Progenitor cell of endocrine pancreas (in vitro differentiated cells): ENCODE data around the gene YTHDF2. TPM values are rescaled to one million over a fixed set of nuclear protein-coding genes. Genes with fewer than 3 reads are reported as not detected.
"Not testable (repeated sequence)": the region's sequence is repeated elsewhere in the genome, so short reads cannot be mapped to it uniquely, and the experiment has no call there.

Experiments used
- DNase-seq: peaks from one replicate; pipeline ENCODE4 v3.0.0; 2021; ENCODE audit warnings: low spot score; ENCODE audit not compliant: unreplicated experiment
- H3K27ac Mint-ChIP-seq: 2 replicates; pipeline ENCODE4 v1.8.0; 2021; ENCODE audit warnings: mild to moderate bottlenecking, moderate library complexity, mixed read lengths
- H3K27me3 Mint-ChIP-seq: 2 replicates; pipeline ENCODE4 v1.8.0; 2021; ENCODE audit warnings: mixed read lengths
- H3K36me3 Mint-ChIP-seq: 2 replicates; pipeline ENCODE4 v1.8.0; 2022; ENCODE audit warnings: mixed read lengths; ENCODE audit not compliant: insufficient read depth
- H3K4me1 Mint-ChIP-seq: 2 replicates; pipeline ENCODE4 v1.8.0; 2021; ENCODE audit warnings: low read depth, mixed read lengths
- H3K4me3 Mint-ChIP-seq: 2 replicates; pipeline ENCODE4 v1.8.0; 2021; ENCODE audit warnings: low read depth, mild to moderate bottlenecking, moderate library complexity, mixed read lengths
- H3K9me3 Mint-ChIP-seq: 2 replicates; pipeline ENCODE4 v1.8.0; 2021; ENCODE audit warnings: low read depth, mixed read lengths
- total RNA-seq: library from RNA; stranded (reverse); gene quantifications from 2 replicates; pipeline ENCODE4 v1.2.1, GENCODE V29; 2021
- TF ChIP-seq, protein P1 (sequence below): fragments of 200-600 bp; sonication (generic); IDR thresholded peaks from one replicate; pipeline ENCODE4 v1.5.0; 2021; ENCODE audit warnings: antibody characterized with exemption, mild to moderate bottlenecking; ENCODE audit not compliant: unreplicated experiment

Gene YTHDF2
- total RNA-seq, 1 donor from 2014 or later = 135 TPM

DNA sequence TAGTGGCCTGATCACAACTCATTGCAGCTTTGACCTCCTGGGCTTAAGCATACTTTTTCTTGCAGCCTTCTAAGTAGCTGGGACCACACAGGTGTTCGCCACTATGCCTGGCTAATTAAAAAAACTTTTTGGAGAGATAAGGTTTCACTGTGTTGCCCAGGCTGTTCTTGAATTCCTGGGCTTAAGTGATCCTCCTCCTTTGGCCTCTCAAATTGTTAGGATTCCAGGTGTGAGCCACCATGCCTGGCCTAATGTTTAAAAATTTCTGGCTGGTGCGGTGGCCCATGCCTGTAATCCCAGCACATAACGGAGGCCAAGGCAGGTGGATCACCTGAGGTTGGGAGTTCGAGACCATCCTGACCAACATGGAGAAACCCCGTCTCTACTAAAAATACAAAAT is 24.4 kb downstream of the YTHDF2 start:
- H3K36me3 Mint-ChIP-seq = peaks cover 22% of the 10 kb centered on the region

DNA sequence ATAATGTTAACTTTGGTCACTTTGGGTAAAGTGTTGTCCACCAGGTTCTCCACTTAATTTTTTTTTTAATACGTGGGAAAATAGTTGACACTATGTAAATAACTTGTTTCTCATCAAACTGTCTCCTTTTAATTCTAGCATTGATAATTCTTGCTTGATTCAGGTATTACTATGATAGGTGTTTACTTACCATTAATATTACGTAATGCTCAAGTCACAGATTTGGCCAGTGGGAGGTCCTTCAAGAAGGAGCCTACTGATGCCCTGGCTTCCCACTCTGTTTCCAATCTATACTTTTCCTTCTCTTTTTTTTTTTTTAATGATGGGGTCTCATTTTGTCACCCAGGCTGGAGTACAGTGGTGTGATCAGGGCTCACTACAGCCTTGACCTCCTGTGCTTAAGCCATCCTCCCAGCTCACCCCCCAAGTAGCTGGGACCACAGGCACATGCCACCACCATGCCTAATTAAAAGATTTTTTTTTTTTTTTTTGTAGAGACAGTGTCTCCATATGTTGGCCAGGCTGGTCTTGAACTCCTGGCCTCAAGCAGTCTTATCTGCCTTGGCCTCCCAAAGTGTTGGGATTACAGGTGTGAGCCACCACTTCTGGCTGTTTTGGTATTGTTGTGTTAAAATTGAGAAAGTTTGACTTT is 29.9 kb downstream of the YTHDF2 start:
- H3K4me1 Mint-ChIP-seq = no peaks in the 10 kb centered on the region
- H3K27ac Mint-ChIP-seq = no peak overlapping the region
- TF ChIP-seq, protein P1, sequence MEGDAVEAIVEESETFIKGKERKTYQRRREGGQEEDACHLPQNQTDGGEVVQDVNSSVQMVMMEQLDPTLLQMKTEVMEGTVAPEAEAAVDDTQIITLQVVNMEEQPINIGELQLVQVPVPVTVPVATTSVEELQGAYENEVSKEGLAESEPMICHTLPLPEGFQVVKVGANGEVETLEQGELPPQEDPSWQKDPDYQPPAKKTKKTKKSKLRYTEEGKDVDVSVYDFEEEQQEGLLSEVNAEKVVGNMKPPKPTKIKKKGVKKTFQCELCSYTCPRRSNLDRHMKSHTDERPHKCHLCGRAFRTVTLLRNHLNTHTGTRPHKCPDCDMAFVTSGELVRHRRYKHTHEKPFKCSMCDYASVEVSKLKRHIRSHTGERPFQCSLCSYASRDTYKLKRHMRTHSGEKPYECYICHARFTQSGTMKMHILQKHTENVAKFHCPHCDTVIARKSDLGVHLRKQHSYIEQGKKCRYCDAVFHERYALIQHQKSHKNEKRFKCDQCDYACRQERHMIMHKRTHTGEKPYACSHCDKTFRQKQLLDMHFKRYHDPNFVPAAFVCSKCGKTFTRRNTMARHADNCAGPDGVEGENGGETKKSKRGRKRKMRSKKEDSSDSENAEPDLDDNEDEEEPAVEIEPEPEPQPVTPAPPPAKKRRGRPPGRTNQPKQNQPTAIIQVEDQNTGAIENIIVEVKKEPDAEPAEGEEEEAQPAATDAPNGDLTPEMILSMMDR = no peak
- no peak overlapping the region for H3K4me3 Mint-ChIP-seq
- no peaks in the 10 kb centered on the region for H3K9me3 Mint-ChIP-seq
- H3K36me3 Mint-ChIP-seq = peaks cover 19% of the 10 kb centered on the region
- DNase-seq = no peak
- no peaks in the 10 kb centered on the region for H3K27me3 Mint-ChIP-seq

More for the DNA sequence above, 24.4 kb downstream of the YTHDF2 start:
- no peak for DNase-seq
- peaks cover 4% of the 10 kb centered on the region for H3K4me1 Mint-ChIP-seq
- no peaks in the 10 kb centered on the region for H3K27me3 Mint-ChIP-seq
- TF ChIP-seq, protein P1 = no peak
- H3K27ac Mint-ChIP-seq = peak overlapping the region; percentile 33
- no peak overlapping the region for H3K4me3 Mint-ChIP-seq
- H3K9me3 Mint-ChIP-seq = no peaks in the 10 kb centered on the region

DNA sequence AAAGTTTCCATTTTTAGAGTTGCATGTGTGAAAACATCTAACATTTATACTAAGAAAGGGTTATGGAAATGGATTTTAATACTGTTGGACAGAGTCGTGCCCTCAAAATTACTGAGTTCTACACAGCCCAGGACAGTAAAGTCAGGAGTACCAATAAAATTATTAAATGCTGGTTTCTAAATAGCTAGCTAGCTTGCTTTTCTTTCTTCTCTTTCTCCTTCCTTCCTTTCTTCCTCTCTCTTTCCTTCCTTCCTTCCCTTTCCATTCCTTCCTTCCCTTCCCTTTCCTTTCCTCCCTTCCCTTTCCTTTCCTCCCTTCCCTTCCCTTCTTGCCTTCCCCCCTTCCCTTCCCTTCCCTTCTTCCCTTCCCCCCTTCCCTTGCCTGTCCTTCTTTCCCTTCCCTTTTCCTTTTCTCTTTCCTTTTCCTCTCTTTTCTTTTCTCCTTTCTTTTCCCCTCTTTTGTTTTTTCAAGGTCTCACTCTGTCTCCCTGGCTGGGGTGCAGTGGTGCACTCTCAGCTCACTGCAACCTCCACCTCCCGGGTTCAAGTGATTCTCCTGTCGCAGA is 33.9 kb downstream of the YTHDF2 start:
- H3K4me1 Mint-ChIP-seq = no peaks in the 10 kb centered on the region
- peaks cover 13% of the 10 kb centered on the region for H3K36me3 Mint-ChIP-seq
- no peak for DNase-seq
- H3K4me3 Mint-ChIP-seq = no peak overlapping the region
- no peak overlapping the region for H3K27ac Mint-ChIP-seq
- TF ChIP-seq, protein P1 = no peak
- no peaks in the 10 kb centered on the region for H3K9me3 Mint-ChIP-seq
- no peaks in the 10 kb centered on the region for H3K27me3 Mint-ChIP-seq

DNA sequence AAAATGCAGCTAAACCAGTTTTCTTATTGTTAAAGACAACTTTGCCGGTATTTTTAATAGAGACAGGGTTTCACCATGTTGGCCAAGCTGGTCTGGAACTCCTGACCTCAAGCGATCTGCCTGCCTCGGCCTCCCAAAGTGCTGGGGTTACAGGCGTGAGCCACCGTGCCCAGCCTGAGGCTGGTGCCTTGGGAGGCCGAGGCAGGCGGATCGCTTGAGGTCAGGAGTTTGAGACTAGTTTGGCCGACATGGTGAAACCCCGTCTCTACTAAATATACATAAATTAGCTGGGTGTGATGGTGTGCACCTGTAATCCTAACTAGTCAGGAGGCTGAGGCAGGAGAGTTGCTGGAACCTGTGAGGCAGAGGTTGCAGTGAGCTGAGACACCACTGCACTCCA is 35.2 kb downstream of the YTHDF2 start:
- H3K27ac Mint-ChIP-seq, H3K9me3 Mint-ChIP-seq, H3K4me1 Mint-ChIP-seq, H3K4me3 Mint-ChIP-seq, H3K36me3 Mint-ChIP-seq, DNase-seq, H3K27me3 Mint-ChIP-seq: not testable (repeated sequence)

DNA sequence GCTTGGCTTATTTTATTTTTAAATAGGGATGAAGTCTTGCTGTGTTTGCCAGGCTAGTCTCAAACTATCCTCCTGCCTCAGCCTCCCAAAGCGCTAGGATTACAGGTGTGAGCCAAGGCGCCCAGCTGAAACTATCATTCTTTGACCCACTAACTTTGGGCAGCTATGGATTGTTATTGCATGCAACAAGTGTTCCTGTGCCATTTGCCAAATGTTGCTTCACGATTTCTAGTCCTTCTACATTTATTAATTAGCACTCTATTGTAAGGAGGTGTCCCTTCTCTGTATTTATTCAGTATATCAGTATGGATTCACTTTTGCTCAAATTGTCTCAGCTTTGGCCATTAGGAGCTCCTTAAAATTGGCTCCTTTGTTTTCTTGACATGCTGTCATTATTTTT is 36.4 kb downstream of the YTHDF2 start:
- no peaks in the 10 kb centered on the region for H3K27me3 Mint-ChIP-seq
- no peak overlapping the region for H3K4me3 Mint-ChIP-seq
- DNase-seq = no peak
- no peaks in the 10 kb centered on the region for H3K9me3 Mint-ChIP-seq
- peaks cover 9% of the 10 kb centered on the region for H3K36me3 Mint-ChIP-seq
- no peaks in the 10 kb centered on the region for H3K4me1 Mint-ChIP-seq
- H3K27ac Mint-ChIP-seq = peak overlapping the region; percentile 59
- TF ChIP-seq, protein P1 = no peak
